NCI-H1436 (cell line): ENCODE results near the gene KCNJ11.

Experiments
- DNase-seq: peaks from one replicate; lab custom pipeline; 2025; lab: John Stamatoyannopoulos, UW

KCNJ11 gene

GRCh38 chr11:17408641-17409040 is 20.2 kb upstream of the KCNJ11 start:
- no peak for DNase-seq

DNA sequence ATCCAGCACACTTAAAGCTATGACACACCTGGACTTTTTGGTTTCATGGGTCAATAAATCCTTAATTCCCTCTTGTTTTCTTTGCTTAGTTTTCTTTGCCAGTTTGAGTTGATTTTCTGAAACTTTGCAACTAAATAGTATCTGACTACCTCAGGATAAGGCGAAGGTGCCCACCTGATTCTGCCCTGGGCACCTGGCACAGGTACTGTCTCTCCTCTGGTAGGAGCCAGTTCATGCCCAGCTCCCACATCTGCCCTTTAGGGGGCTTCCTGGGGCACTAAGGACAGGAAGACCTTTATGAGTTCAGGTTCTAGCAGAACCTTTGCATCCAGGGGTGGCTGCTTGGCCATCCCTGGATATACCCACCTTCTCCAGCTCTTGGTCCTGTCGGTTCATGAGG is 19.6 kb upstream of the KCNJ11 start:
- DNase-seq: no peak

DNA sequence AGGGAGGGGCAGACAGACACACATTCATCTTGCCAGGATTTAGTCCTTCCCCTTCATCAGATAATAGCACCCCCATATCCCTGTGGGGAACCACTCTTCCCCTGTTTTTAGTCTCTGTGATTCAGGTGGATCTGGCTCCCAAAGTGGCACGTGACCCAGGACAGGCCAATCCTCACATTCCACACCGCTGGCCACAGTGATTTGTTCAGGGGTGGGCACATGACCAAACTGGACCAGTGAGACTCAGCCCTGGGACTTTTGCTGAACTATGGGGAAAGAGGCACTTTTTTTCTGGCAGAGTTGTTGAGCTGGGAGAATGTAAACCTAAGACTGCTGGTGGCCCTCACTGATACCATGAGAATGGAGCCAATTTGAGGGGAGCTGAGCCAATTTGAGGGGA is 19.1 kb upstream of the KCNJ11 start:
- no peak for DNase-seq

DNA sequence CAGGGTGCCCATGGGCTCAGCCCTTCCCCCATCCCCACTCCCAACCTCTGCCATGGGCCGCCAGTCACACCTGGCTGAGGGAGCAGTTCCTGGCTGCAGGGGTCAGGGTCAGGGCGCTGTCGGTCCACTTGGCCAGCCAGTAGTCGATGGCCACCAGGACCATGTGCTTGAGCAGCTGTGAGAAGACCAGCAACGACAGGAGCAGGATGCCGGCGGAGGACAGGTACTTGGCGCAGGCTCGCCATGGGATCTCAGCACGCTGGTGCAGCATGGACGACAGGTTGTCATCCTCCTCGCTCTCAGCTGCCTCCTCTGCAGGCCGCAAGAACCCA is 18.3 kb upstream of the KCNJ11 start:
- DNase-seq: no peak

GRCh38 chr11:17406082-17406817 is 17.8 kb upstream of the KCNJ11 start:
- DNase-seq: no peak

DNA sequence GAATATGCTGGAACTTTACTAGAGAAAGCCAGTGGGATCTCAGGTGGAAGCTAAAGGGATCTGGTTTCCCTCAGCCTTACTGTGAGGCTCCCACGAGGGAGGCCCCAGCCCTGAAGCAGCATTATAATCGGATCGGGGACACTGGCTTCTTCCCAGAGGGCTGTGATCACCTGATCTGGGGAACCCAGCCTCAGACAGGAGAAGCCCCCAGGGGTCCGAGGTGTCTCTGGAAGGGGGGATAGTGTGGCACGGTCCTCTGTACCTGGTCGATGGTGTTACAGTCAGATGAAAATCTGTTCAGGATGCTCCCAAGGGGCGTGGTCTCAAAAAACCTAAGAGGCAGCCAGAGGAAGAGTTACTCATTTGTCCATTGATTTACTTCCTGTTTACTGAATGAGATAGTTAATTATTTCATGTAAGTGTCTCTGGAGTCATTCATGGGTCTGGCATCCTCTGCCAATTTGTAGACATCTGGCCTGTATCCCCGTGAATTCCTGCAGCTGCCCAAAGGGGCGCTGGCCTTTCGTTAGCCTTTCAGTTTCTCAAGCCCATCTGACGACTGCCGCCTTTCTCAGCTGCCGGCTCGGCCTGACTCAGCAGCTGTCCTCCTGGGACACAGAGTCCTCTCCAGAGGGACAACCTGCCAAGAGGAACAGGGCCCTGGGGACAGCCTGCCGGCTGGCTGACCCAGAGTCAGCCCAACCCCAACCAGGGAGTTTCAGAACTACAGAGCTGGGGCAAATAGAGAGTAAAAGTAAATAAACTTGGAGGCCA is 17.0 kb upstream of the KCNJ11 start:
- DNase-seq: peak; percentile 58

- no peak for DNase-seq
Measured at GRCh38 chr11:17403980-17404759, 15.7 kb upstream of the KCNJ11 start.

- no peak for DNase-seq
Measured at GRCh38 chr11:17402486-17402885, 14.0 kb upstream of the KCNJ11 start.

DNA sequence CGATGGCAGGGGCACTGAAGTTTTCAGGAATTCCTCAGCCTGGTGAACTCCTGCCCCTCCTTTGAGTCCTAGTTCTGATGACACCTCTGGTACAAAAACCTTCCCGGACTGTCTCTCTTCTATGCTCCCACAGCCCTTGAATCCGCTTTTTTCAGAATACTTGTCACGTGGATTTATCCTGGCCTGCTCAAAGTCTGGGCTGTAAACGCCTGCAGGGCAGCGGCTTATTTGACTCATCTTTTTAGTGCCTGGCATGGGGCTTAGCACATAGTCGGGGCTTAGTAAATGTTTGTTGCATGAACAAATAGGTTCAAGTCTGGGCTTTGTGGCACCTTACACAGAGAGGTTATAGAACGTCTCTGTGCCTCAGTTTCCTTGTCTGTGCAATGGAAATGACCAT is 13.4 kb upstream of the KCNJ11 start:
- no peak for DNase-seq

DNA sequence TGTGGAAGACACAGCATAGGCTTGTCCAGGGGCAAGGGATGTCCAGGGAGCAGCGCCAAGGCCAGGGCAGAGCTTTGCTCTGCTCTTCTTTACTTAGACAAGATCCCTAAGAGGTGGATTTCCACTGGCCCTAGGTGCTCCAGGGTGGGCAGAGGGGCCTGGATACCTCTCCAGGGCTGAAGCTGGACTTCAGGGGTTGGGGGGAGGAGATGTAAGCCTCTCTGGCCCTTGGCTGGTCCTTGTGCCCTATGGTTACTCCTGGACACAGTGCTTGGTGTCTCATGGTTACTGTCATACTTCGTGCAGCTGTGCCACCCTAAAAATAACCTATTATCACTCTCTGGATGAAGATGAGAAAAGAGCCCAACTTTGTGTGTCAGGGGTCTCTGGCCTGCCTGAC is 12.9 kb upstream of the KCNJ11 start:
- DNase-seq: no peak

- DNase-seq: no peak
Measured at GRCh38 chr11:17400048-17400775, 11.8 kb upstream of the KCNJ11 start.

DNA sequence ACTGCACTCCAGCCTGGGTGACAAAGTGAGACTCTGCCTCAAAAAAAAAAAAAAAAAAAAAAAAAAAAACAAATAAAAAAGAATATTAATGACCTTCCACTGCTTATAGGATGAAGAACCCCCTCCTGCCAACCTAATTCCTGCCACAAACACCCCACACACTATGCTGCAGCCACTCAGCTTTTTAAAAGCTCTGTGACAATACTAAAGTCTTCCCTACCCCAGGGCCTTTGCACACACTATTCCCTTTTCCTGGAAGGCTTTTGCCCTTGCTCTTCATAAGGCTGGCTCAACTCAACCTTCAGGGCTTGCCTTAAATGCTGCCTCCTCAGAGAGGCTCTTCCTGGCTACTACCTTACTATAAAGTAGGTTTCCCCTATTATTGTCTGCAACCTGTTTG is 10.8 kb upstream of the KCNJ11 start:
- no peak for DNase-seq

- no peak for DNase-seq
Measured at GRCh38 chr11:17397311-17398002, 9.0 kb upstream of the KCNJ11 start.

- no peak for DNase-seq
Measured at GRCh38 chr11:17396598-17397310, 8.3 kb upstream of the KCNJ11 start.

- no peak for DNase-seq
Measured at GRCh38 chr11:17395978-17396377, 7.5 kb upstream of the KCNJ11 start.

- DNase-seq: no peak
Measured at GRCh38 chr11:17395554-17395961, 7.1 kb upstream of the KCNJ11 start.

GRCh38 chr11:17394743-17395390 is 6.4 kb upstream of the KCNJ11 start:
- DNase-seq: no peak

- DNase-seq: no peak
Measured at GRCh38 chr11:17393472-17393871, 5.0 kb upstream of the KCNJ11 start.

DNA sequence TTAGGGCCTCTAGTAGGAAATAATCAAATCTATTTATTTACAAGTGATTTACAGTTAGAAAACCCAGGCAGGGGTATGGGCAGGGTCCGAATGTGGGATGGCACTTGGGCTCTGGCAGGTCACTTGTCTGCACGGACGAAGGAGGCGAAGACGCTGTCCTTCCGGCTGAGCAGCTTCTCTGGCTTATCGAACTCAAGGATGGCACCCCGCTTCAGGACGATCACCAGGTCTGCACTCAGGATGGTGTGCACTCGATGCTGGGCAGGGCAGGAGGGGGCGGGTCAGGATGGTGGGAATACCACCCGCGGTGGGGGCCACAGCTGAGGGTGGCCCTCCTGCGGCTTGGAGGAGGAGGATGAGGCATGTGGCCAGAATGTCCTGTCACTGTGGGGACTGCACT is 4.4 kb upstream of the KCNJ11 start:
- no peak for DNase-seq
